Fibroblast of lung (primary cell): ENCODE results near the gene CLTB. TPM values are rescaled to one million over a fixed set of nuclear protein-coding genes. Genes with fewer than 3 reads are reported as not detected.

Experiments
- DNase-seq, 2 donors: peaks; one replicate each; pipeline versions ENCODE4 v3.0.0 to v3.0.0-alpha.2; 2010; ENCODE audit warnings: low read depth in 2 of 2
- H2AFZ ChIP-seq: 2 replicates; pipeline ENCODE4 v1.5.1; 2012; ENCODE audit warnings: low read length, control low read depth, inconsistent platforms
- H3K27ac ChIP-seq: 2 replicates; pipeline ENCODE4 v1.5.1; 2011; ENCODE audit warnings: low read length, control low read depth; ENCODE audit not compliant: insufficient read depth
- H3K27me3 ChIP-seq: 2 replicates; pipeline ENCODE4 v1.5.1; 2011; ENCODE audit warnings: mild to moderate bottlenecking, low read length; ENCODE audit not compliant: control insufficient read depth, insufficient read depth
- H3K36me3 ChIP-seq: 2 replicates; pipeline ENCODE4 v1.5.1; 2011; ENCODE audit warnings: low read length; ENCODE audit not compliant: control insufficient read depth, insufficient read depth
- H3K4me1 ChIP-seq: 2 replicates; pipeline ENCODE4 v1.5.1; 2011; ENCODE audit warnings: low read length; ENCODE audit not compliant: control insufficient read depth, insufficient read depth; ENCODE audit errors: extremely low read depth
- H3K4me2 ChIP-seq: 2 replicates; pipeline ENCODE4 v1.5.1; 2011; ENCODE audit warnings: low read length, control low read depth; ENCODE audit not compliant: insufficient read depth; ENCODE audit errors: extremely low read depth
- H3K4me3 ChIP-seq, 4 experiments: fragments of 200-600 bp in 1 of 4; sonication (generic) in 1 of 4; replicated peaks in 1 of 4; 2 replicates each; pipeline ENCODE4 v1.5.1; 2011 to 2016; ENCODE audit warnings: low read length in 4 of 4, low read depth in 3 of 4, mild to moderate bottlenecking in 3 of 4, control low read depth in 2 of 4, inconsistent platforms in 1 of 4, mixed read lengths in 1 of 4; ENCODE audit not compliant: insufficient read depth in 1 of 4; ENCODE audit errors: control extremely low read depth in 1 of 4
- H3K79me2 ChIP-seq: 2 replicates; pipeline ENCODE4 v1.5.1; 2012; ENCODE audit warnings: mild to moderate bottlenecking, low read length, inconsistent platforms; ENCODE audit not compliant: control insufficient read depth, insufficient read depth
- H3K9ac ChIP-seq: 2 replicates; pipeline ENCODE4 v1.5.1; 2011; ENCODE audit warnings: mild to moderate bottlenecking, low read length, control low read depth; ENCODE audit not compliant: insufficient read depth
- H3K9me3 ChIP-seq: 2 replicates; pipeline ENCODE4 v1.5.1; 2012; ENCODE audit warnings: low read depth, low read length; ENCODE audit not compliant: control insufficient read depth, insufficient read depth
- H4K20me1 ChIP-seq: 2 replicates; pipeline ENCODE4 v1.5.1; 2011; ENCODE audit warnings: low read length; ENCODE audit not compliant: control insufficient read depth, insufficient read depth; ENCODE audit errors: extremely low read depth
- EZH2 ChIP-seq: IDR thresholded peaks from 2 replicates; pipeline ENCODE4 v1.5.1; 2012; ENCODE audit warnings: low read length, control low read depth, mild to moderate bottlenecking; ENCODE audit errors: missing control alignments
- polyA plus RNA-seq, 2 donors: library from polyadenylated mRNA; depleted of rRNA in 1 of 2; stranded (reverse) in 1 of 2; unstranded in 1 of 2; fragments of >200 nt; gene quantifications; 2 replicates each; pipeline ENCODE4 v1.2.1, GENCODE V29; 2011 to 2012; ENCODE audit warnings: missing spikeins in 1 of 2
- total RNA-seq: library from RNA; depleted of rRNA; stranded (reverse); fragments of >200 nt; gene quantifications from 2 replicates; pipeline ENCODE4 v1.2.1, GENCODE V29; 2014
- TF ChIP-seq, protein P1 (sequence below), 2 donors: IDR thresholded peaks in 1 of 2; conservative IDR thresholded peaks in 1 of 2; 1 replicate in 1 of 2; 2 replicates in 1 of 2; pipeline ENCODE4 v1.5.1; 2011 to 2012; ENCODE audit warnings: low read length in 2 of 2, control low read depth in 1 of 2, inconsistent platforms in 1 of 2, low read depth in 1 of 2, mild to moderate bottlenecking in 1 of 2

CLTB gene
- total and polyA plus RNA-seq, 2 donors (not counting 1 experiment from before 2014, with no cell fraction given) = 90.8 to 94.3 TPM

DNA sequence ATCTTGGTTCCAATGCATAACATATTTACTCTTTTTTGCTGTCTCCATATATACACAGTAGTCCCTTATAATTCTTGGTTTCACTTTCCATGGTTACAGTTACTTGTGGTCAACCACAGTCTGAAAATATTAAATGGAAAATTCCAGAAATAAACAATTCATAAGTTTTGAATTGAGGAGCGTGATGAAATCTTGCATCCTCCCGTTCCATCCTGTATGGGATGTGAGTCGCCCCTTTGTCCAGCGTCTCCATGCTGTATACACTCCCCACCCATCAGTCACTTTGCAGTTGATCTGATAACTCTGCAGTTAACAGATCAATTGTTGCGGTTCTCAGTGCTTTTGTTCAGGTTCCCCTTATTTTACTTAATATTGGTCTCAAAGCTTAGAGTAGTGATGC is 20.3 kb upstream of the CLTB start:
- Histone ChIP-seq H3K79me2 (no peaks in the 10 kb centered on the region), H2AFZ (peak overlapping the region; percentile 37), H3K9ac (no peak overlapping the region), H3K36me3 (no peaks in the 10 kb centered on the region), H3K4me2 (peak overlapping the region; percentile 69), H3K9me3 (no peaks in the 10 kb centered on the region), H3K27ac (no peak overlapping the region), H4K20me1 (no peaks in the 10 kb centered on the region), H3K27me3 (no peaks in the 10 kb centered on the region), H3K4me1 (peaks cover 2% of the 10 kb centered on the region), H3K4me3 (peak overlapping the region in 1 of 4 experiments; percentile 19)
- peak in 1 of 2 donors; percentile 71 for DNase-seq
- TF ChIP-seq EZH2 = no peak
- TF ChIP-seq, protein P1, sequence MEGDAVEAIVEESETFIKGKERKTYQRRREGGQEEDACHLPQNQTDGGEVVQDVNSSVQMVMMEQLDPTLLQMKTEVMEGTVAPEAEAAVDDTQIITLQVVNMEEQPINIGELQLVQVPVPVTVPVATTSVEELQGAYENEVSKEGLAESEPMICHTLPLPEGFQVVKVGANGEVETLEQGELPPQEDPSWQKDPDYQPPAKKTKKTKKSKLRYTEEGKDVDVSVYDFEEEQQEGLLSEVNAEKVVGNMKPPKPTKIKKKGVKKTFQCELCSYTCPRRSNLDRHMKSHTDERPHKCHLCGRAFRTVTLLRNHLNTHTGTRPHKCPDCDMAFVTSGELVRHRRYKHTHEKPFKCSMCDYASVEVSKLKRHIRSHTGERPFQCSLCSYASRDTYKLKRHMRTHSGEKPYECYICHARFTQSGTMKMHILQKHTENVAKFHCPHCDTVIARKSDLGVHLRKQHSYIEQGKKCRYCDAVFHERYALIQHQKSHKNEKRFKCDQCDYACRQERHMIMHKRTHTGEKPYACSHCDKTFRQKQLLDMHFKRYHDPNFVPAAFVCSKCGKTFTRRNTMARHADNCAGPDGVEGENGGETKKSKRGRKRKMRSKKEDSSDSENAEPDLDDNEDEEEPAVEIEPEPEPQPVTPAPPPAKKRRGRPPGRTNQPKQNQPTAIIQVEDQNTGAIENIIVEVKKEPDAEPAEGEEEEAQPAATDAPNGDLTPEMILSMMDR (conservative IDR thresholded peaks at IDR 0.05 in 1 of 2, IDR thresholded peaks at IDR 0.05 in 1 of 2; ENCODE audit: low read depth in 1 of 2, low read length in 2 of 2) = no peak

GRCh38 chr5:176432707-176433106 is 16.4 kb upstream of the CLTB start:
- no peaks in the 10 kb centered on the region for H3K27me3 ChIP-seq
- H3K79me2 ChIP-seq = no peaks in the 10 kb centered on the region
- no peaks in the 10 kb centered on the region for H3K9me3 ChIP-seq
- no peaks in the 10 kb centered on the region for H3K4me1 ChIP-seq
- TF ChIP-seq EZH2 = no peak
- TF ChIP-seq, protein P1 (conservative IDR thresholded peaks at IDR 0.05 in 1 of 2, IDR thresholded peaks at IDR 0.05 in 1 of 2; ENCODE audit: low read depth in 1 of 2, low read length in 2 of 2) = no peak
- no peaks in the 10 kb centered on the region for H3K36me3 ChIP-seq
- H4K20me1 ChIP-seq = no peaks in the 10 kb centered on the region
- no peak overlapping the region for H3K9ac ChIP-seq
- no peak for DNase-seq
- H3K27ac ChIP-seq = no peak overlapping the region
- no peak overlapping the region for H2AFZ ChIP-seq
- no peak overlapping the region for H3K4me2 ChIP-seq
- no peak overlapping the region for H3K4me3 ChIP-seq

DNA sequence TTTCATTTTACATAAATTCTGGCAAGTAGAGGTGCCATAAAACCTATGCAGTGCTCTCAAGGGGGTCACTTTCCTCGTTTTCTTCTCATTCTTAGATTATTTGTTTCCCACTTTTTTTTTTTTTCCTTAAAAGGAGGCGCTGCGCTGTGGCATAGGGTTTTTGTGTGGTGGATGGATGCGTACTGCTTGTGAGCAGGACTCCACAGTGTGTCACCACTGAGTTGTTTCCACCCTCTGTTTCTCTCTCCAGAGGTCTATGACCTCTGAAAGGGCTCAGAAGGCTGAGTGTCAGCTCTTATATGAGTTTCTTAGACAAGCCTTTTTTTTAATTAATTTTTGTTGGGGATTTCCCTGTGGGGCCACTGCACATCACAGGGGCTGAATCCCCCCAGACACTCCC is 13.6 kb upstream of the CLTB start:
- no peak overlapping the region for H2AFZ ChIP-seq
- no peaks in the 10 kb centered on the region for H3K9me3 ChIP-seq
- no peak for DNase-seq
- no peaks in the 10 kb centered on the region for H4K20me1 ChIP-seq
- no peaks in the 10 kb centered on the region for H3K36me3 ChIP-seq
- H3K27ac ChIP-seq = no peak overlapping the region
- H3K9ac ChIP-seq = no peak overlapping the region
- H3K4me3 ChIP-seq = no peak overlapping the region
- H3K4me2 ChIP-seq = no peak overlapping the region
- H3K79me2 ChIP-seq = no peaks in the 10 kb centered on the region
- no peaks in the 10 kb centered on the region for H3K4me1 ChIP-seq
- no peaks in the 10 kb centered on the region for H3K27me3 ChIP-seq
- TF ChIP-seq EZH2 = no peak
- TF ChIP-seq, protein P1 (conservative IDR thresholded peaks at IDR 0.05 in 1 of 2, IDR thresholded peaks at IDR 0.05 in 1 of 2; ENCODE audit: low read depth in 1 of 2, low read length in 2 of 2) = no peak
